ENCODE data around the gene RNF14.

Gene RNF14

GRCh38 chr5:141960018-141960417, 8.9 kb upstream of the RNF14 start:
- no peaks in the 10 kb centered on the region for H3K27me3 ChIP-seq (replicated peaks; ENCODE audit: control insufficient read depth, insufficient read depth, low read length, poor library complexity, severe bottlenecking)
- no peak overlapping the region for H3K4me3 ChIP-seq (ENCODE audit: insufficient read depth, low read depth, low read length, poor library complexity, severe bottlenecking)
- no peak for DNase-seq
- H3K36me3 ChIP-seq (ENCODE audit: control insufficient read depth, insufficient read depth, low read length): no peaks in the 10 kb centered on the region
- H3K27ac ChIP-seq (ENCODE audit: insufficient read depth, low read length, poor library complexity, severe bottlenecking): no peak overlapping the region
- H3K4me1 ChIP-seq (ENCODE audit: control insufficient read depth, insufficient read depth, low read length, poor library complexity, severe bottlenecking): peaks cover 28% of the 10 kb centered on the region
- H3K9me3 ChIP-seq (ENCODE audit: control insufficient read depth, low read length): no peaks in the 10 kb centered on the region

DNA sequence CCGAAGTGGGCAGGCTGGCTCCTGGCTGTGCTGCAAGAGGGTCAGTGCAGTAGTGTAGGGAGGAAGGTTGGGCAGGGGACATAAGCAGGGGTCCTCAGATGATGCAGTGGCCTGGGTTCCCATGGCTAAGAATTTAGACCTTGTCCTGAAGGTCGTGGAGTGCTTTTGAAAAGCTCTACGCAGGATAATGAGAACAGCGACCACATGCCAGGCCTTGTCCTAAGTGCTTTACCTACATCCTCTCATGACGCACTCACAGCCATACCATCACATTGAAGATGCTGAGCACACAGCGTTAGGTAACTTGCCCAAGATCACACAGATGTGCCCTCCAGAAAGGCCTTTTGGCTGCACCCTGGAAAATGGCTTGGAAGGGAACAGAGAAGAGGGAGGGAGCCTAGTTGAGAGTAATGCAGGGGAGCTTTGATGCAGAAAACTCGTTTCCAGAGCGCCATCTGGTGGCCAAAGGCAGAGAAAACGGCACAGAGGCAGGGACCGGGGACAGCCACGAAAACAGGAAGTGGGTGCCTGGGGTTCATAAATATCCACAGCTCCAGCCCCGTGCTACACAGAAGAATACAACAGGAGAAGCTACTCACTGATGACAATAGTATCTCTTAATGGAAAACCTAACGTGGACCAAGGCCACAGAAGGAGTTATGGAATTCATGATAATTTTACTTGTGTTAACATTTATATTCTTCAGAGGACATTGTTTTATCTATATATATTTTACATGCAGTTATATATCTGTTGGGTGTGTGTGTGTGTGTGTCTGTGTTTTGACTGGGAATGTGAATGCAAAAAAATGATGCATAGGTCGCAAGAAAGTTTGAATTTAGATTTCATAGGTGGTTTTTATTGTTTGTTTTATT, 8.2 kb upstream of the RNF14 start:
- Histone ChIP-seq H3K4me1 (ENCODE audit: control insufficient read depth, insufficient read depth, low read length, poor library complexity, severe bottlenecking) (peaks cover 28% of the 10 kb centered on the region), H3K9me3 (ENCODE audit: control insufficient read depth, low read length) (no peaks in the 10 kb centered on the region), H3K27ac (ENCODE audit: insufficient read depth, low read length, poor library complexity, severe bottlenecking) (no peak overlapping the region), H3K4me3 (ENCODE audit: insufficient read depth, low read depth, low read length, poor library complexity, severe bottlenecking) (no peak overlapping the region), H3K36me3 (ENCODE audit: control insufficient read depth, insufficient read depth, low read length) (no peaks in the 10 kb centered on the region), H3K27me3 (replicated peaks; ENCODE audit: control insufficient read depth, insufficient read depth, low read length, poor library complexity, severe bottlenecking) (no peaks in the 10 kb centered on the region)
- DNase-seq: peak; percentile 76 to 84 (median 77)

- Histone ChIP-seq H3K9me3 (ENCODE audit: control insufficient read depth, low read length) (no peaks in the 10 kb centered on the region), H3K27ac (ENCODE audit: insufficient read depth, low read length, poor library complexity, severe bottlenecking) (no peak overlapping the region), H3K36me3 (ENCODE audit: control insufficient read depth, insufficient read depth, low read length) (no peaks in the 10 kb centered on the region), H3K4me3 (ENCODE audit: insufficient read depth, low read depth, low read length, poor library complexity, severe bottlenecking) (no peak overlapping the region), H3K27me3 (replicated peaks; ENCODE audit: control insufficient read depth, insufficient read depth, low read length, poor library complexity, severe bottlenecking) (no peaks in the 10 kb centered on the region), H3K4me1 (ENCODE audit: control insufficient read depth, insufficient read depth, low read length, poor library complexity, severe bottlenecking) (peaks cover 28% of the 10 kb centered on the region)
- DNase-seq: no peak
Observed at GRCh38 chr5:141961466-141961865, 7.4 kb upstream of the RNF14 start.

DNA sequence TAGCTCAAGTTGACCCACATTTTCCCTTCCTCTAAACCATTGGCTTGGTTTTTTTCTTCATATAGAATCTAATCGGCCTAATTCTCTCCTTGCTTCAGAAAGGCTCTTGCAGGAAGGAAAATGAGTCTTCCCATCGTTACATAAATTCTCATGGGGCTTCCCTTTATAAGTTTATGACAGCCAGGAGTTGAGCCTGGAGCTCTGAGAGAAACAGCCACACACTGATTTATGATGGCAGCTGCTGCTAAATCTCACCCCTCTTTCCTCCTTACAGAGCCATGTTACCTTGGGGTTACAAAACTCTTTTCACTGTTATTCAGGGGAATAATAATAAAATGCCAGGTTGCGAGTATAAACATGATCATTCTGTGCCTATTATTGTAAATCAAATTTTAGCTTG, 5.2 kb upstream of the RNF14 start:
- Histone ChIP-seq H3K27me3 (replicated peaks; ENCODE audit: control insufficient read depth, insufficient read depth, low read length, poor library complexity, severe bottlenecking) (no peaks in the 10 kb centered on the region), H3K9me3 (ENCODE audit: control insufficient read depth, low read length) (no peaks in the 10 kb centered on the region), H3K4me3 (ENCODE audit: insufficient read depth, low read depth, low read length, poor library complexity, severe bottlenecking) (no peak overlapping the region), H3K4me1 (ENCODE audit: control insufficient read depth, insufficient read depth, low read length, poor library complexity, severe bottlenecking) (peaks cover 17% of the 10 kb centered on the region), H3K27ac (ENCODE audit: insufficient read depth, low read length, poor library complexity, severe bottlenecking) (no peak overlapping the region), H3K36me3 (ENCODE audit: control insufficient read depth, insufficient read depth, low read length) (no peaks in the 10 kb centered on the region)
- DNase-seq: no peak

- Histone ChIP-seq H3K36me3 (ENCODE audit: control insufficient read depth, insufficient read depth, low read length) (no peaks in the 10 kb centered on the region), H3K27me3 (replicated peaks; ENCODE audit: control insufficient read depth, insufficient read depth, low read length, poor library complexity, severe bottlenecking) (no peaks in the 10 kb centered on the region), H3K4me3 (ENCODE audit: insufficient read depth, low read depth, low read length, poor library complexity, severe bottlenecking) (no peak overlapping the region), H3K9me3 (ENCODE audit: control insufficient read depth, low read length) (no peaks in the 10 kb centered on the region), H3K27ac (ENCODE audit: insufficient read depth, low read length, poor library complexity, severe bottlenecking) (no peak overlapping the region), H3K4me1 (ENCODE audit: control insufficient read depth, insufficient read depth, low read length, poor library complexity, severe bottlenecking) (peaks cover 19% of the 10 kb centered on the region)
- DNase-seq: no peak
Observed at GRCh38 chr5:141965071-141965470, 3.8 kb upstream of the RNF14 start.

DNA sequence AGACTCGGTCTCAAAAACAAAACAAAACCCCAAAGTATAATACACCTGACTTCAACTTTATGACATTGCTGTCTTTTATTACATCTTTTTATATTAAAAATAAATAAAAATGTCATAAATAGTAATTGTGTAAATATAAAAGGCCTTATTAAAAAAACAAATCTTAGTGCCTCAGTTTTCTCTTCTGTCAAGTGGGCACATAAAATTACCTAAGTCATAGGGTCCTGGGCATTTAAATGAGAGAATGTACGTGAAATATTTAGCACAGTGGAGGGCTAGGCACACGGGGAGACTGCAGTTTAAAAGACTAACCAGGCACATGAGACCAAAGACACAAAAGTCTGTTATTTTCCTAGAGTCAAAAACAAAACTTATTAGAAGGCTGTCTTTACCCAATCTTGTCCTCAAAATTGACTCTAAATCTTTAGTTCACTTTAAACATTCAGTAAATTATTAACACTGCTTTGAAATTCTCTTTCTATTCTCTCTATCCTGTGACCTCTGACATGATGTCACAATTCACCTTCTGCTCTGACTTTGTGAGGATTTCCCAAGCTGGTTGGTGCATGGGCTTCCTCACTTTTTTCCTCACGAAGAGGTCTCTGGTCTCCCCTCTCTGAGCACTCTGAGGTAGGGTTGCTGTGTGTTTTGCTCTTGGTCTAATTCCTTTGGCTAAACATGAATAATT, 2.5 kb upstream of the RNF14 start:
- no peak overlapping the region for H3K27ac ChIP-seq (ENCODE audit: insufficient read depth, low read length, poor library complexity, severe bottlenecking)
- no peak for DNase-seq
- H3K4me1 ChIP-seq (ENCODE audit: control insufficient read depth, insufficient read depth, low read length, poor library complexity, severe bottlenecking): peaks cover 10% of the 10 kb centered on the region
- H3K9me3 ChIP-seq (ENCODE audit: control insufficient read depth, low read length): no peaks in the 10 kb centered on the region
- no peaks in the 10 kb centered on the region for H3K27me3 ChIP-seq (replicated peaks; ENCODE audit: control insufficient read depth, insufficient read depth, low read length, poor library complexity, severe bottlenecking)
- H3K36me3 ChIP-seq (ENCODE audit: control insufficient read depth, insufficient read depth, low read length): no peaks in the 10 kb centered on the region
- no peak overlapping the region for H3K4me3 ChIP-seq (ENCODE audit: insufficient read depth, low read depth, low read length, poor library complexity, severe bottlenecking)

GRCh38 chr5:141966963-141967333, 2.0 kb upstream of the RNF14 start:
- Histone ChIP-seq H3K27me3 (replicated peaks; ENCODE audit: control insufficient read depth, insufficient read depth, low read length, poor library complexity, severe bottlenecking) (no peaks in the 10 kb centered on the region), H3K4me1 (ENCODE audit: control insufficient read depth, insufficient read depth, low read length, poor library complexity, severe bottlenecking) (peaks cover 10% of the 10 kb centered on the region), H3K36me3 (ENCODE audit: control insufficient read depth, insufficient read depth, low read length) (no peaks in the 10 kb centered on the region), H3K27ac (ENCODE audit: insufficient read depth, low read length, poor library complexity, severe bottlenecking) (no peak overlapping the region), H3K9me3 (ENCODE audit: control insufficient read depth, low read length) (no peaks in the 10 kb centered on the region), H3K4me3 (ENCODE audit: insufficient read depth, low read depth, low read length, poor library complexity, severe bottlenecking) (no peak overlapping the region)
- no peak for DNase-seq

DNA sequence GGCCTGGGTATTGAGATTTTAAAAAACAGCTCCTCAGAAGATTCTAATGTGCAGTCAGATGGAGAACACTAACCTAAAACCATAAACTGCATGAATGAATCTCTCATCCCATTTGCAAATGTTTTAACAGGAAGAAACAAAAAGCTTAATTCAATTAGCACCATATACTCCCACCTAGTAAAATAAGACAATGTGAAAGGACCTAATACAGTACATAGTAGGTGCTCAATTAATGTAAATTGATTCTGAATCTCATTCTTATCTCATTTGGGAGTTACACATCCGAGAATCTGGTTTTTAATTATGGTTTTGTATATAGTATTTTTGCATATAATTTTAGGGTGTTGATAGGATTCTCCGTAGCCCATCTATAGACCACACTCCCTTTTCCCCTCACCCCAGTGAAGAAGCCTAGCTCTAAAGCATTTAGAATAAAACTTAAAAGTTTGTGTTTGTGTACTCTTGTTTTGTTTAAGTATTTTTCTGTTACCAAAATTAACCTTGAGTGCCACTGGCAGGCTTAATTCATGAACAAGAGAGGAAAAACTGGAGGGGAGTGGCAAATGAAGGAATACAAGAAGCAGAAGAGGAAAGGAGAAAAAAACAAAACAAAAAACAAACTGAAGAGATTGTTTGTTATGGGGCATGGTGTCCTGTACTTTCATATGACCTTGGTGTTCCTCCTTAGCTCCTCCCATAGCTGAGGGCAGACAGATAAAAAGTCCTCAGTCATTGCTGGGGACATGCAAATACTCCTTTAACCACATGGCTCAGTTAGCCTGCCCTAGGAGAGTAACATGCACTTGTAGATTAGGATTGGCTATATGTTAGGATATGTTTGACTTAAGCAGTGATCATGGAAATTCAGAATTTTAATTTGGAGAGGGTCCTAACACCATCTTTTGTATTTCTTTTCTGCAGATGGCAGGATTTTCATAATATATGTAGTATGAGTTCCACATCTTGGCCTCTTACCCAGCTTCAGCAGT, 1.2 kb downstream of the RNF14 start:
- H3K4me3 ChIP-seq (ENCODE audit: insufficient read depth, low read depth, low read length, poor library complexity, severe bottlenecking): peak overlapping the region; percentile 65
- peak overlapping the region; percentile 83 for H3K27ac ChIP-seq (ENCODE audit: insufficient read depth, low read length, poor library complexity, severe bottlenecking)
- peaks cover 10% of the 10 kb centered on the region for H3K4me1 ChIP-seq (ENCODE audit: control insufficient read depth, insufficient read depth, low read length, poor library complexity, severe bottlenecking)
- H3K27me3 ChIP-seq (replicated peaks; ENCODE audit: control insufficient read depth, insufficient read depth, low read length, poor library complexity, severe bottlenecking): no peaks in the 10 kb centered on the region
- peaks cover 11% of the 10 kb centered on the region for H3K36me3 ChIP-seq (ENCODE audit: control insufficient read depth, insufficient read depth, low read length)
- H3K9me3 ChIP-seq (ENCODE audit: control insufficient read depth, low read length): no peaks in the 10 kb centered on the region
- DNase-seq: no peak

GRCh38 chr5:141973871-141974595, 5.1 kb downstream of the RNF14 start:
- Histone ChIP-seq H3K9me3 (ENCODE audit: control insufficient read depth, low read length) (no peaks in the 10 kb centered on the region), H3K27ac (ENCODE audit: insufficient read depth, low read length, poor library complexity, severe bottlenecking) (no peak overlapping the region), H3K4me1 (ENCODE audit: control insufficient read depth, insufficient read depth, low read length, poor library complexity, severe bottlenecking) (peaks cover 10% of the 10 kb centered on the region), H3K36me3 (ENCODE audit: control insufficient read depth, insufficient read depth, low read length) (peaks cover 41% of the 10 kb centered on the region), H3K27me3 (replicated peaks; ENCODE audit: control insufficient read depth, insufficient read depth, low read length, poor library complexity, severe bottlenecking) (no peaks in the 10 kb centered on the region), H3K4me3 (ENCODE audit: insufficient read depth, low read depth, low read length, poor library complexity, severe bottlenecking) (no peak overlapping the region)
- no peak for DNase-seq

Measured in effector memory CD4-positive, alpha-beta T cell (primary cell).